Measurements from ENCODE around the gene CRMP1. TPM values are rescaled to one million over a fixed set of nuclear protein-coding genes. Genes with fewer than 3 reads are reported as not detected.

Gene CRMP1
- total RNA-seq, 2 experiments from 2014 or later = not detected

DNA sequence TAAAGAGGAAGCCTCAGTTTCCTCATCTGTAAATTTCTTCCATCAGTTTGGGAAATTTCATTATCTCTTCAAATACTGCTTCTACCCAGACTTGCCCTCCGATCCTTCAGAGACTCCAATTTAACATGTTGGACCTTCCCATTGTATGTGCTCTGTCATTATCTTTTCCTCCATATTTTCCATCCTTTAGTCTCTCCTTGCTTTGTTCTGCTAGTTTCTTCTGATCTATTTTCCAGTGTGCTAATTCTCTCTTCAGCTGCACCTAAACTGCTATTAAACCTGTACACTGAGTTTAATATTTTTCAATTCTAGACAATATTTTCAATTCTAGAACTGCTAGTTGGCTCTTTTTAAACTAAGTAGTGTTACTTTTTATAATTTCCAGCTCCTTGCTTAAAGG lies 116.4 kb downstream of the CRMP1 start:
- ChIA-PET CTCF (no interaction called here), POLR2A (no interaction called here)
- H3K9me3 Mint-ChIP-seq = peaks cover 21% of the 10 kb centered on the region
- Histone ChIP-seq H3K27me3 (ENCODE audit: control insufficient read depth in 1 of 2, insufficient read depth in 2 of 2, low read length in 2 of 2) (no peaks in the 10 kb centered on the region), H3K4me1 (ENCODE audit: insufficient read depth, low read length) (no peaks in the 10 kb centered on the region), H3K4me3 (ENCODE audit: low read length) (no peak overlapping the region), H3K9me3 (ENCODE audit: control insufficient read depth in 1 of 2, insufficient read depth in 1 of 2, low read length in 2 of 2) (peaks cover 14 to 15% of the 10 kb centered on the region in 2 experiments), H3K36me3 (ENCODE audit: insufficient read depth, low read length) (no peaks in the 10 kb centered on the region), H3K27ac (ENCODE audit: low read depth in 1 of 2, low read length in 2 of 2) (no peak overlapping the region)
- H3K27me3 Mint-ChIP-seq = peaks cover 5% of the 10 kb centered on the region
- ATAC-seq (ENCODE audit: poor library complexity) = no peak
- H3K27ac Mint-ChIP-seq = no peak overlapping the region
- no peak for DNase-seq
- H3K36me3 Mint-ChIP-seq (ENCODE audit: low read depth) = no peaks in the 10 kb centered on the region
- H3K4me3 Mint-ChIP-seq = no peak overlapping the region
- TF ChIP-seq, protein P1, sequence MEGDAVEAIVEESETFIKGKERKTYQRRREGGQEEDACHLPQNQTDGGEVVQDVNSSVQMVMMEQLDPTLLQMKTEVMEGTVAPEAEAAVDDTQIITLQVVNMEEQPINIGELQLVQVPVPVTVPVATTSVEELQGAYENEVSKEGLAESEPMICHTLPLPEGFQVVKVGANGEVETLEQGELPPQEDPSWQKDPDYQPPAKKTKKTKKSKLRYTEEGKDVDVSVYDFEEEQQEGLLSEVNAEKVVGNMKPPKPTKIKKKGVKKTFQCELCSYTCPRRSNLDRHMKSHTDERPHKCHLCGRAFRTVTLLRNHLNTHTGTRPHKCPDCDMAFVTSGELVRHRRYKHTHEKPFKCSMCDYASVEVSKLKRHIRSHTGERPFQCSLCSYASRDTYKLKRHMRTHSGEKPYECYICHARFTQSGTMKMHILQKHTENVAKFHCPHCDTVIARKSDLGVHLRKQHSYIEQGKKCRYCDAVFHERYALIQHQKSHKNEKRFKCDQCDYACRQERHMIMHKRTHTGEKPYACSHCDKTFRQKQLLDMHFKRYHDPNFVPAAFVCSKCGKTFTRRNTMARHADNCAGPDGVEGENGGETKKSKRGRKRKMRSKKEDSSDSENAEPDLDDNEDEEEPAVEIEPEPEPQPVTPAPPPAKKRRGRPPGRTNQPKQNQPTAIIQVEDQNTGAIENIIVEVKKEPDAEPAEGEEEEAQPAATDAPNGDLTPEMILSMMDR (IDR thresholded peaks at IDR 0.05) = no peak
- H3K4me1 Mint-ChIP-seq (ENCODE audit: low read depth) = no peaks in the 10 kb centered on the region
- intact Hi-C loops (cut with DNase I, micrococcal nuclease) = no loop called here

DNA sequence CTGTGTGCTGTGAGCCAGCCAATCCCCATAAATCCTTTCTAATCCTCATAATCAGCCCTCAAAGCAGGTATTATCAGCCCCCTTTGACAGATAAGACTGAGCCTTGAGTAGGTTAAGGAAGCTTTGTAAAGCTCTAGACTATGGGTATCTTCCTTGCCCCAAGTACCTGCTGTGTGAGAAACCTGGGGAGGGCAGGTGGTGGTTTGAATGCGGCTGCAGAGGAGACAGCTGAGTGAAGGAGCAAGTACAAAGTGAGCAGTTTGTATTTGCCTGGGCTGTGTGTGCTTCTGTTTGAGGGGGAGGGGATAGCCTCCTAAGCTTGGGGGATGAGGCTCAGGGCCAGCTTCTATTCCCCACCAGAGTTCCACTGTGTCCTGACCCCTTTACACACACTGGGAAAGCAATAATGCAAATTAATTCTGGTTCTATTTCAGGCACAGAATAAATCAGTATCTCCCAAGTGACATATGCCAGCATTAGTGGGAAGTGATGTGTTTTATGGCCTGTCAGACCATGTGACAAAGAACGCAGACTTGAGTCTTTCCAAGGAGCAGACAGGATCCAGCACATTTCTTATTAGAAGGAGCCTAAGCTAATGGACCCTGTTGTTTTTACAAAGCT lies 118.4 kb downstream of the CRMP1 start:
- DNase-seq = no peak
- Mint-ChIP-seq H3K27me3 (peaks cover 5% of the 10 kb centered on the region), H3K4me3 (no peak overlapping the region), H3K27ac (no peak overlapping the region), H3K9me3 (peaks cover 21% of the 10 kb centered on the region), H3K36me3 (ENCODE audit: low read depth) (no peaks in the 10 kb centered on the region), H3K4me1 (ENCODE audit: low read depth) (no peaks in the 10 kb centered on the region)
- CTCF ChIA-PET = no interaction called here
- Histone ChIP-seq H3K27me3 (ENCODE audit: control insufficient read depth in 1 of 2, insufficient read depth in 2 of 2, low read length in 2 of 2) (no peaks in the 10 kb centered on the region), H3K4me3 (ENCODE audit: low read length) (no peak overlapping the region), H3K27ac (ENCODE audit: low read depth in 1 of 2, low read length in 2 of 2) (no peak overlapping the region), H3K9me3 (ENCODE audit: control insufficient read depth in 1 of 2, insufficient read depth in 1 of 2, low read length in 2 of 2) (peaks cover 14 to 24% of the 10 kb centered on the region in 2 experiments), H3K4me1 (ENCODE audit: insufficient read depth, low read length) (no peaks in the 10 kb centered on the region), H3K36me3 (ENCODE audit: insufficient read depth, low read length) (no peaks in the 10 kb centered on the region)
- no peak for ATAC-seq (ENCODE audit: poor library complexity)
- POLR2A ChIA-PET = no interaction called here
- intact Hi-C loops (cut with DNase I, micrococcal nuclease) = no loop called here
- TF ChIP-seq, protein P1 (IDR thresholded peaks at IDR 0.05) = no peak

DNA sequence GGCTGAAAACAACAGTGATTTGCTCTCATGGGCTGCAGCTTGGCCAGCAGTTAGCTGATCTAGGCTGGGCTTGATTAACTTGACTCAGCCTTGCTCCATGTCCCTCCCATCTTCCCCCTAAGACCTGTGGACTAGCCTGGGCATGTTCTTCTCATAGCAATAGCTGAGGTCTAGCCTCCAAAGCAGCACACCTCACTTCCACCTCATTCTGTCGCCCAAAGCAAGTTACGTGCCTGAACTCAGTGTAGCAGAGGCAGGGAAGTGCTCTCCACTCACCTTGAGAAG lies 119.7 kb downstream of the CRMP1 start:
- H3K27ac Mint-ChIP-seq = no peak overlapping the region
- TF ChIP-seq, protein P1 (IDR thresholded peaks at IDR 0.05) = no peak
- ChIA-PET POLR2A (no interaction called here), CTCF (no interaction called here)
- no peaks in the 10 kb centered on the region for H3K36me3 Mint-ChIP-seq (ENCODE audit: low read depth)
- Histone ChIP-seq H3K27me3 (ENCODE audit: control insufficient read depth in 1 of 2, insufficient read depth in 2 of 2, low read length in 2 of 2) (no peaks in the 10 kb centered on the region), H3K9me3 (ENCODE audit: control insufficient read depth in 1 of 2, insufficient read depth in 1 of 2, low read length in 2 of 2) (peaks cover 14 to 35% of the 10 kb centered on the region in 2 experiments), H3K27ac (ENCODE audit: low read depth in 1 of 2, low read length in 2 of 2) (no peak overlapping the region), H3K4me3 (ENCODE audit: low read length) (no peak overlapping the region), H3K4me1 (ENCODE audit: insufficient read depth, low read length) (no peaks in the 10 kb centered on the region), H3K36me3 (ENCODE audit: insufficient read depth, low read length) (no peaks in the 10 kb centered on the region)
- peaks cover 5% of the 10 kb centered on the region for H3K27me3 Mint-ChIP-seq
- peaks cover 21% of the 10 kb centered on the region for H3K9me3 Mint-ChIP-seq
- no peak for DNase-seq
- no peak for ATAC-seq (ENCODE audit: poor library complexity)
- intact Hi-C loops (cut with DNase I, micrococcal nuclease) = no loop called here
- no peak overlapping the region for H3K4me3 Mint-ChIP-seq
- H3K4me1 Mint-ChIP-seq (ENCODE audit: low read depth) = no peaks in the 10 kb centered on the region
